Muscle of arm (tissue), 14 donors: ENCODE measurements around the gene PIR. TPM values are rescaled to one million over a fixed set of nuclear protein-coding genes. Genes with fewer than 3 reads are reported as not detected.

Source experiments
- DNase-seq: peaks from one replicate; pipeline ENCODE4 v3.0.0-alpha.2; 2013
- long read RNA-seq, 11 donors: transcript quantifications; one replicate each; lab custom pipeline, GENCODE V29; 2026
- polyA plus RNA-seq, 12 donors: library from polyadenylated mRNA; unstranded; fragments of 120-200 nt; gene quantifications; one replicate each; pipeline ENCODE4 v1.2.1, GENCODE V29; 2013; ENCODE audit not compliant: insufficient read length in 12 of 12

The PIR gene
- 1 to 10 TPM in 10 of 12 donors, not detected in 2; 2.1 to 5.4 (median 3.2) TPM for polyA plus RNA-seq
- long read RNA-seq, donor 1 = 0 reads
- long read RNA-seq, donor 2 = 0 reads
- long read RNA-seq, donor 3, partial matches to known transcripts = 0 of 1 reads
- long read RNA-seq, donor 3, other reads (novel, unspliced or antisense) = 0 of 1 reads
- long read RNA-seq, donor 4, partial matches to known transcripts = 0 of 1 reads
- long read RNA-seq, donor 4, other reads (novel, unspliced or antisense) = 0 of 1 reads
- long read RNA-seq, donor 5 = 0 reads
- long read RNA-seq, donor 6 = 0 reads
- long read RNA-seq, donor 7 = 0 reads
- long read RNA-seq, donor 8, partial matches to known transcripts = 0 of 1 reads
- long read RNA-seq, donor 8, other reads (novel, unspliced or antisense) = 0 of 1 reads
- long read RNA-seq, donor 9, partial matches to known transcripts = 0 of 1 reads
- long read RNA-seq, donor 9, other reads (novel, unspliced or antisense) = 0 of 1 reads
- long read RNA-seq, donor 10, partial matches to known transcripts = 0 of 1 reads
- long read RNA-seq, donor 10, other reads (novel, unspliced or antisense) = 0 of 1 reads
- long read RNA-seq, donor 11, partial matches to known transcripts = 0 of 1 reads
- long read RNA-seq, donor 11, other reads (novel, unspliced or antisense) = 0 of 1 reads

DNA sequence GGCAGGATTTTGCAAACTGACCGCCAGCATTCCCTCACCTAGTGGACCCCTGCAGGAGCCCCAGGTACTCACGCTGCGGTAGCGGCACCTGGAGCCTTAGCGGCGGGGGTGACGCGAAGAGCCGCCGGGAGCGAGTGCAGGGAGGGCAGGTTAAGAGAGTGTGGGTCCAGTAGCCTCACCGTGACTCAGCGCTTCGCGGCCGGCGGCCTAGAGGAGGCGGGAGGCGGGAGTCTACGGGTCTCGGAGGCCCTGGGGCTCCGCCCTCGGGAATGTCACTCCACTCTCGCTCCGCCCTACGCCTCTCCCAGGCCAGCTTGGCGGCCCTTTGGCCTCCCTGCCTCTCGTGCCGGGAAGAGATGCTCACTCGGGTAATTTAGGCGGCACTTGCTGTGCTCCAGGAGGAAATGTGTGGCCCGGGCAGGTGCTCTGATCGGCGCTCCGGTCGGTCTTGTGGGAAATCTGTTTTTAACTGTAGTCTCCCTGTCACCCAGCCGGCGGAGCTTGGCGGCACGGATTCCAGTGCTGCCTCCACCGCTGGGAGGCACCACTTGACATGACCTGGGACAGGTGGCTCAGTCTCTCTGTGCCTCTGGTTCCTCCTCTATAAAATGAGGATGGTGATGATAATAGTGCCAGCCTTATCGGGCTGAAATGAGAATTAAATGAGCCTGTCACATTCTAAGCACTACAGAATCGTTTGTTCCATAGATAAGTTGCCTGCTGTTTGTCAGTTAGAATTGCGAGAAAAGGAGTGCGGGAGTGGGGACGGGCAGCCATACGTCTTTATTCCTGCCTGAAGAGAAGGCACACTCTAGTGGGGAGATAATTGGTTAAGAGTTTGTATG lies at the start of gene PIR:
Gene PIR, minus strand, starts transcription at position 216 of the 845 bp plus-strand sequence. CDS start 2,076 bp downstream, outside the sequence.
- DNase-seq = peak; percentile 68

DNA sequence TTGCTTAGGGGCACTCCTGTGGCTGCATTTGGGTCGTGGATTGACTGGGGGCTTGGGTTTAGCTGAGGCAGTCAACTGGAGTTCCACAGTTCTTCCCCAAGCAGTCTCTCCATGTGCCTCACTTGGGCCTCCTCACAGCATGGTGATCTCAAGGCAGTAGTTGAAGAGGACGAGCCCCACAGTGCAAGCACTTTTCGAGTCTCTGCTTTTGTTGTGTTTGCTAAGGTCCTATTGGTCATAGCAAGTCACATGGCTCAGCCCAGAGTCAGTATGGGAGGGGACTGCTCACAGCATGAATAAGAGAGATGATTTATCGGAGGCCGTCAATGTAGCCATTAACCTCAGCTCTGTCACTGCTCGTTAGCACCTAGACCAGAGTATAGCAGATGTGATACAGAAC lies 37.2 kb upstream of the PIR start:
- DNase-seq = no peak

DNA sequence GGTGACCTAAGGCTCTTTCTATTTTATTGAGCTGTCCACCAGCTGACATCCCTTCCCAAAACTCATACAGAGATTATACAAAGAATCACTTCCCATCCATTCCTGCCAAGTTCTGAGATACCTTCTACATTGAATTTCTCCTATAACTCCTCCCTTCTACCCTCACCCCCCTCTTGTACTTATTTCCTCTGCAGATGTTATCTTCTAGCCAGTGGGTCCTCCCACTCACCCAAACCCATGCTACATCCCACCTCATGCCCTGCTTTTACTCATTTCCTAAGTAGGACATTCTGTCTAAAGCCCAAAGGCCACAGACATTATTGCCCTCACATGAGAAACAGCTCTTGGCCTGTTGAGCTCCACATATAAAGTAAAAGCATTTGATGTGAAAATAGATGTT lies 36.0 kb upstream of the PIR start:
- no peak for DNase-seq

DNA sequence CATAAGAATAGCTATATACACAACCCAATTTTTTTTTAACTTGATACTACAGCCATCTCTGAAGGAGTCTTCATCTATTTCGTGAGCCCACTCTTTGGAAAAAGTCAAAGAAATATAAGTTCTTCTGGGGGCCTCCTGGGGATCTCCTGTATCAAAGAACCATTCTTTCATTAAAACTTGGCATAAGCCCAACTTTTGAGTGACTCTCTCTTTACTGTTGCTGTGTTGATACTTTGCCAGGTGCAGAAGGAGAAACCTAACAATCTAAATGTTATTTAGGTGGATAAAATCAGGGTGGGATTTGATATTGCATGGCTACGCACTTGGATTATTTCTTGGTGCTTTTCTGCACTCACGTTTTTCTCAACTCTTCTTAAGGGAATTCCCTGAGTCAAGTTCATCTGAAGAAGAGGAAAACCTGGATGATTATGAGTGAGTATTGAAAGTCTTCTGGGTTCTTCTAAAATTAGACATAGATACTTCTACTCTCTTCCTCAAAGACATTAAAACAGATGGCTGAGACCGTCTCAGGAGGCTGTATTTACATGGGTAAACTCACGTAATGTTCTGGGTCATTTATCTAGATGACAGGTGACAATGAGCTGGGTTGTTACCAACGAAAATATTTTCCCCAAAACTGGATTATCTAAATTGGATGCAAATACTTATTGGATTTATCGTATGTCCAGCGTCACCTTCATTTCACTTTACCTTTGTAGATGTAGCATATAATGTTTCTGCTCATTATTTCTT lies 32.7 kb upstream of the PIR start:
- no peak for DNase-seq

DNA sequence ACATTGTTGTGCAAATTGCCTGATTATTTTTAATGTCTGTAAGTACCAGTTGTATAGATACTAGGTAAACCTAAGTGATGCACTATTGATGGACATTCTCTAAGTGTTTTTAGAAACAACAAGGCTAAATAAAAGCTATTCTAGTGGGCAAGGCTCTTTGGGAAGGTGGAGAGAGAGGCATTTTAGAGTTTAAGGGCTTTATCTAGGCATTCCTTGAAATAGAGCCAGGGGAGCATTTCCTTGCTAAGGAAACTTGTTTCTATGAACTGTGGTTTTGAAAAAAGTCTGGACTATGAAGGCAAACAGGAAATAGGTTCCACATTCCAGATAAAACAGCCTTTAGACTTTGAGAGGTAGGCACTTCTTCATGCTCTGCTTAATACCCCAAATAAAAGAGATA lies 31.3 kb upstream of the PIR start:
- no peak for DNase-seq

DNA sequence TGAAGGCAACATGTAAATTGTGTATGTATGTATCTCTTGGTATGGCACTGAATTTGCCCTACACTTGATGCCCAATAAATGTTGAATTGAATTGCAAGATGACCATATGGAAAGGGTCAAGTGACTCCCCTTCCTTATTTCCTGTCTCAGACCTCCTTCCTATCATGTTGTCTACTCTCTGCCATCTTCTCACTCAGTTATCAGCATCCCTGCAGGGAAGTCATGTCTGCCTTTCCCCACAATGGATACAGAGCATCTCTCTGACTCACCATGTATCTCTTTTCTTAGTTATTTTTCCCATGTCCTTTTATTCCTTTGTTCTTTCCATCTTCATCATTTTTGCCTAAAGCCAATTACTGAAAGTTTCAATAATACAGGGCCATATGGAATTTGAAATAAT lies 30.0 kb upstream of the PIR start:
- no peak for DNase-seq

DNA sequence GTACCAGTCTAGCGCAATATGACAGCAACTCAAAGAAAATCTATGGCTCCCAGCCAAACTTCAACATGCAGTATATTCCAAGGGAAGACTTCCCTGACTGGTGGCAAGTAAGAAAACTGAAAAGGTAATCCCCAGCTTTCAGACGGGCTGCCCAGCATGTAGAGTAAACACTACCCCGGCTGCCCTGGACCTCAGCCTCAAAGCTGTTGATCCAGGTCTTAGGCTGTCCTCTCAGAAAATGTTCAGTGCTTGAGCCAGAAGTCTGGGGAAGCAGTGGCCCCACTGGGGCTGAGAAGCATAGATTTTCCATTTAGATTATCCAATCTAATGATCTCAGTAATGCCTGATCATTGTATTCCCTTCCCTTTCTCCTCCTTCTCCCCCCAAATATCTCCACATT lies 29.3 kb upstream of the PIR start:
- no peak for DNase-seq

DNA sequence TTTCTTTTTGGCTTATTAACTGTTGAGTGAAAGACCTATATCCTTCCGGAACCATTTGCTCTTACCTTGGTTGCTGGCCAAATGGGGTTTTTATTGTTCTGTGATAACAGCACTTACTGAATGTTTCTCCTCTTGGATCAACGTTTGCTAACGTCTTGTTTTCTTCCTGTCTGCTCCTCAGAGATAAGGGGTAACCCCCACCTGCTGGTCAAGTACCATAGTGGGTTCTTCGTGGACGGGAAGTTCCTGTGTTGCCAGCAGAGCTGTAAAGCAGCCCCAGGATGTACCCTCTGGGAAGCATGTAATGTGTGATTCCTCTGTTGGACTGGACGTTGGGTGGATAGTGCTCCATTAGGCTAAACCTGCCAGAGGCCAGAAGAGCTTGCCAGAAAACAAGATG lies 22.8 kb upstream of the PIR start:
- DNase-seq = no peak

DNA sequence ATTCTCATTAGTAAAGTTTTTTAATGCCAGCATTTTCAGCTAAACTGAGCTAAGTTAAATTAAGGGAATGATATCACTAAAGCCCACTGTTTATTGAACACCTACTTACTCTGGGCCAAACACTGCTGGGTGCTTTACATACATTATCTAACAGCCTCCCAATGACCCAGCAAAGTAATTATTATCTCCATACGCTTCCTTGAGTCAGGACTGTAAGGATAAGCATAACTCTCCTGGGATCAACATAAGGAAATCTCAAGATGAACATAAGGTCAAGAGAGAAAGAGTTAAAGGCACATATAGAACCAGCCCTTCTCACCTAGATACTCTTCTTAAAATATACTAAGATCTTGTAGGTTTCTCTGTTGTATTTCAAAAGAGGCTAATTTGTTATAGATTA lies 21.1 kb upstream of the PIR start:
- no peak for DNase-seq

DNA sequence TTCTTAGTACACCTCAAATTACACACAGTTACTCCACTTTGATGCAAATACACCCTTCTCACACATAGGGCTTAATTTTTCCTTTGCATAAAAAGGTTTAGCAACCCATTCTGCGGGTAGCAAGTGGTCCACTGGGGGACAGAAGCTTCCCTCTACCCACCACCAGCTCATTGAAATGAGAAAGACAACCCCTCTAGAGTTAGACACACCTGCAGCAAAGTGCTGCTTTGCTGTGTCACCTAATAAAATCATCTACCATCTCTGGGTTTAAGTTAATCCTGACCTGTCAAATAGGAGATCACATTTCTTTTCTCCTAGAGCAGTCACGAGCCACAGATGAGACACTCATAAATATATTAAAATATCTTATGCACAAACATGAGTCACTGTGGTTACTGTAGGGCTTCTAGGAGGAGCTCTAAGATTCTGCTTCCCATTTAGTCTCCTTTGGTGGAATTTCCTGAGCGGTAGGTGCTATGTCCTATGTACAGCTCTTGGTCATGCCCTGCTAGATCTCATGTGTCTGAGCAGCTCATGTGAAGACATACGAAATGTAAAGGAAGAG lies 19.4 kb upstream of the PIR start:
- DNase-seq = no peak

DNA sequence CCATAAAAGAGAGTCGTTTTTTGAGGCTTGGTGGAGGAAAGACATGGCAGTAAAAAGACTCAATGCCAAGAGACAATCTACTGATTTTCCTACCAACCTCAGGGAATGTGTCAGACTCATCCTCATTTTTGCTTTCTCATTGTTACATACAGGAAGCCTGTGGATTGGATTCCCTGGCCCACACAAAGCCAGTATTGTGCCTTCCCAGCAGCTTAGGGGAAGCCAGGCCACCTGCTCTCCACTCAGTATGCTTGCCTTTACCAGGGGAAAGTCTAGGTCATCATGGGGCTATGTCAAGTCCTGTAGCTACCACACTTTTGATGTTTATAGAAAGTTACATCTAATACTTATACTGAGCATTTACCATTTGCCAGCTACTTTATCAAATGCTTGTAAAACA lies 18.4 kb upstream of the PIR start:
- DNase-seq = no peak

DNA sequence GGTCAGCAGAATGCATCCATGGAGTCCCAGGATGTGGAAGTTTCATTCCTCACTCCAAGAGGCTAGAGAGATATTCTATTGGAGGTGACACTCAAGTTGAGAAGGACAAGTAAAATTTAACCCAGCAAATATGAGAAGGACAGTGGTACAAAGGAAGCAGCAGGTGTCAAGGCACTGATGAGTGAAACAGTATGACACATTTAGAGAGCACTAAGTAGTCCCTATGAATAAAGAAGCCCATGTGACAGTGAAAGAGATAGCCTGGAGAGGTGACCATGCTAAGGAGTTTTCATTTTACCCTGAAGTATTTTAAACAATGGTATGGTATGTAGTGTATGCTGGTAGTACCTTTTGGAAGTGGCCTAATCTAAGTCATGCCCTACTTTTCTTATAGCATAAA lies 16.7 kb upstream of the PIR start:
- DNase-seq = no peak

DNA sequence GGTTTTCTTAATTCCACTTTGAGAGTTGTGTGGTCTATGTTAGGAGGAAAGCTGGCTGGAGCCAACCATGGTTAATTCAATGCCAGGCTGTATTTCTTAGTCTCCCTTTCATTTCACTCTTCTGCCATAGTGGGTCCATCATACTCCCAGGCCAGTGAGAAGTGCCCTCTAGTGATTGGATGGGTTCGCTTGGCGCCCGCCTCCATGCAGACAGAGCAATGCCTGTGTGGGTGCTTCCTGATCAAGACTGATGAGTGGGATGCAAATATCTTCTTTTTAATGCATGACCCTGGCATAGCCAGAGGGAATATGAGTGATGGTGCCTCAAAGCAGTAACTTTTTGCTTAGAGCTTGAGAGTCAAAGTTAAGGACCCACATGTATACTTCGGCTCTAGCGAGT lies 13.9 kb upstream of the PIR start:
- no peak for DNase-seq

DNA sequence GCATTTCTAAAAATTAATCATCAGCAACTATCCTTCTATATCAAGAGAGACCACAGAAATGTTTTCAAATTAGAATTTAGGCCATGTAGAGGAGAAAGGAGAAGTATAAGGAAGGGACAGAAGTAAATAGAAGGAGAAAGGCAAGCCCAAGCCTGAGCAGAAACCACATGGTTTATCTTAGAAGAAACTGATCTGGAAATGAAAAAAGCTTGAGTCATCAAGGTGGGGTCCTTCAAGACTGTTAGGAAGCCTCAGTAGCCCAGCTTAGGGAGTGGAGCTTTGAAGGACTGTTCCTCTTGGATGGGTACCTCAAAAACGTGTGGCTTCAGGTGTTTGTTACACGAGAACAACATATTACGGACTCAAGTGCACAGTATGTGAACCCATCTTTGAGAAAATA lies 12.0 kb upstream of the PIR start:
- DNase-seq = no peak

DNA sequence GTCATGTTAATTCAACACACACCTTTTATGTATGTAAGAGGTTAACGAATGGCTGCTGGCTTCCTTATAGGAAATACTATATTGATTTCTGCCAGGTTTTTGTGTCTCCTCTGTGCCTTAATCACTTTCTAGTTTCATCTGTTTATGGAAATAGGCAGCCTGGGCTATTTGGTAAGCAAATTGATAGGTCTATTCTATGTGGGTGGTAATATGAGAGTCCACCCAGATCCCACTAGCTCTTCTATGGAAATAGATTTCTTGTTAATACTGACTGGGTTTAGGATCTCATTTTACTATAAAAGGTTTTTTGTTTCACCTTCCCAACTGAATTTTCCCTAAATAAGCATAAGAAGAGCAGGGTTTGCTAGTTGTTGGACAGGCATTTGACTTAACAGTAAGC lies 11.5 kb upstream of the PIR start:
- no peak for DNase-seq

DNA sequence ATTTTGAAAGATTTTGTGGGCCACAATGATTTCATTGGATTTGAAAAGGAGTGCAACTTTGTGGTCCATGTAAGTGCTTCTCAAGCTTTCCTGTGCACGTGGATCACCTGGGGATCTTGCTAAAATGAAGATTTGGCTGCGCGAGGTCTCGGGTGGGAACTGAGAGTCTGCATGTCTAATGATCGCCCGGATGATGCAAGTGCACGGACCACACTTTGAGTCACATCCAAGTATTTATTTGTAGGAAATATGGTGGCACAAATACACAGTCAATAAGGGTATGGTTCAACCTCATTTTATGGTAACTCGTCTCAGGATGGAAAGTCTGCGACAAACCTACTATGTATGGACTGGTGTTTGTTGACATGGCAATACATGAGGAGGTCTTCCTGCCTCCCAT lies 8.4 kb upstream of the PIR start:
- no peak for DNase-seq

DNA sequence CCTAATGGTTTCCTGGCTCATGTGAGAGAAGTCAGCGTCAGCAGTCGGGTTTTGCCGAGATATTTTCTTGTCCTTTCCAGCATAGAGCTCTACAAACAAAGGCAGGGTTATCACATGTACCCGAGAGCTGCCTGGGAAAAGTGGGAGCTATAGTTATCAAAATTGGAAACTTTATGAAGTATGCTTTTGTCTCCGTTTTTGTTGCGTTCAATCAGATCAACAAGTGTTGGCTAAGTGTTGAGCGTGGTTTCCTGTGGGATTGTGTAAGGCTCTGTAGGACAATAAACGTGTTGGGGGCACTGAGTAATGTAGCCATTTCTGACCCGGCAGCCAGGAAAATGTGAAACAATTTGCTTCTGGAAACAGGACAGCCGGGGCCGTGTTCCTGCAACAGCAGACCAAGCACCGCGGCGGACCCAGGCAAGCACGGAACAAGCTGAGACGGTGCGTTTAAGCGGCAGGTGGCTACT lies 7.4 kb upstream of the PIR start, which contains the start of gene BMX:
Gene BMX, plus strand, starts transcription at position 311 of the 470 bp plus-strand sequence. CDS start 7,547 bp downstream, outside the sequence.
- peak; percentile 50 for DNase-seq

DNA sequence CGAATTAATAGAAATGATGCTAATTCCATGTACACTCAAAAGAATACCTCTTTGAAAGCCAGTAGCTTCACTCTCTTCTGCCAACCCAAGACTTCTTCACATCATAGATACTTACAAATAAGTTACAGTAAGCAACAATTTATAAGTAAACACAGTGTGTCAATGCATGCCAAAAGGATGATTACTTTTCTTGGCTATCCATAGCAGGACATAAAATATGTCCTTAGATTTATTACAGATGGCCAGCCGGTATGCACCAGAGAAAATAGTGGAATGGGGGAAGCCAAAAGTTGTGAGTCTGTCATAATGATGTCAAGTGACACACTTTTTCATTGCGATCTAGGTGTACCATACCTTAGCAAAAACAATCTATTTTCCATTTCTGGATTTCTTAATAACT lies 6.8 kb upstream of the PIR start:
- DNase-seq = peak; percentile 22

DNA sequence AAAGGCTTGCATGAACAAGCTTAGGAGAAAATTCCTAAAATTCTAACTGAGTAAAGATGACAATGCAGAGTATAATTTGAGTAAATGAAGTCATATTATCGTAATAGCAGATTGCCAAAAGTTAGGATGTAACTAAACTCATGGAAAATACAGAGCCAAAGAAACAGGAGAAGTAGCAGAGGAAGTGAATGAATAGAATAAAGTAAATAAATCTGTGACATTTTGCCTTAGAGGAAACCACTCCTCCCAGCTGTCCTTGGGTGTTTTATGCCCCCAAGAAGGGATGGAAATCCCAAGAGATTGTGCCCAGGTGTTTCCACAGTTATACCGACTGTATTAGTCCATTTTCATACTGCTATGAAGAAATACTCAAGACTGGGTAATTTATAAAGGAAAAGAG lies 5.6 kb upstream of the PIR start:
- DNase-seq = no peak

DNA sequence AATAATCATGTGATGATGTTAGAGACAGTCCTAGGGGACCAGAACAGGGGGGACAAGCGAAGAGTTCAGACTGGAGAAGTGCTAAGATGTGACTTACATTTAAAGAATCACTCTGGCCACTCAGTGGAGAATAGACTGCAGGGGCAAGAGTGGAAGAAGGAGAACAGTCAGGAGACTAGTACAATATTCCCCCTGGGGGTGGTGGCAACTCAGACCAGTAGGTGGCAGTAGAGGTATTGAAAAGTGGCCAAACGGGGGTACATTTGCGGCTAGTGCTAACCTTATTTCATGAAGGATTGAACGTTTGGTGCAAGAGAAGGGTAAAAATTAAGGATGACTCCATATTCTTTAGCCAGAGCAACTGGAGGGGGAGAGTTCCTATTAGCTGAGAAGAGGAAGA lies 4.7 kb upstream of the PIR start:
- no peak for DNase-seq

DNA sequence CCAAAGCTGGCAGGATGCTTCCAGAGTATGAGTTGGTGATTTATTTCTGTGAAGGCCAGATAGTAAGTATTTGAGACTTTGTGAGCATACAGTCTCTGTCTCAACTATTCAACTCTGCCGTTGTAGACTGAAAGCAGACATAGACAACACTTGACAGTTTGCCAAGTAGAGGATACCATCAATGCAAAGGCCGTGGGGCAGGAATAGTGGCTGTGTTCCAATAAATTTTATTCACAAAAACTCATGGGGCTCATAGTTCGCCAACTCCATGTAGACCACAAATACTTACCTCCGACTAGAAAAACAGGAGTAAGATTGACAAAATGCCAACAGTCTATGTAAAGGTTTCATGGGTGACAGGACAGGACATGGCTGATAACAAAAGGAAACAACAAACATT lies 3.7 kb upstream of the PIR start:
- DNase-seq = no peak
